Gastrocnemius medialis (tissue), 4 donors: ENCODE measurements around the gene ZDHHC13.

Experiments
- CTCF ChIP-seq, 5 experiments: fragments of 450-650 bp in 3 of 5; fragments of 200-600 bp in 2 of 5; sonication (generic) in 2 of 5; IDR thresholded peaks in 4 of 5; conservative IDR thresholded peaks in 1 of 5; 1 replicate in 4 of 5; 2 replicates in 1 of 5; pipeline ENCODE4 v1.5.1; 2016 to 2019; ENCODE audit warnings: antibody characterized with exemption in 5 of 5, mild to moderate bottlenecking in 3 of 5, moderate library complexity in 3 of 5
- POLR2A ChIP-seq, 2 donors: fragments of 450-650 bp; IDR thresholded peaks; one replicate each; pipeline ENCODE4 v1.6.1; 2017; ENCODE audit warnings: antibody characterized with exemption in 2 of 2, mild to moderate bottlenecking in 2 of 2, moderate library complexity in 2 of 2

- TF ChIP-seq CTCF (IDR thresholded peaks at IDR 0.05 in 4 of 5, conservative IDR thresholded peaks at IDR 0.05 in 1 of 5) = no peak
- TF ChIP-seq POLR2A (IDR thresholded peaks at IDR 0.05) = no peak
Measured at GRCh38 chr11:19100885-19101284, 16.1 kb upstream of the ZDHHC13 start.
